ENCODE results near the gene GSG1.

- TF ChIP-seq CTCF (IDR thresholded peaks at IDR 0.05 in 8 of 11, conservative IDR thresholded peaks at IDR 0.05 in 3 of 11), result no peak
- no peak for TF ChIP-seq POLR2A (IDR thresholded peaks at IDR 0.05)
- no peak for TF ChIP-seq POLR2AphosphoS5 (IDR thresholded peaks at IDR 0.05)
Observed at GRCh38 chr12:13060581-13060980, 42.9 kb downstream of the GSG1 start.

All from spleen (tissue), 7 donors.